ENCODE measurements around the gene METTL4. TPM values are rescaled to one million over a fixed set of nuclear protein-coding genes. Genes with fewer than 3 reads are reported as not detected.
"Not testable (repeated sequence)": the region's sequence is repeated elsewhere in the genome, so short reads cannot be mapped to it uniquely, and the experiment has no call there.

METTL4 gene
- total RNA-seq, 1 experiment from 2014 or later = 12.9 TPM

DNA sequence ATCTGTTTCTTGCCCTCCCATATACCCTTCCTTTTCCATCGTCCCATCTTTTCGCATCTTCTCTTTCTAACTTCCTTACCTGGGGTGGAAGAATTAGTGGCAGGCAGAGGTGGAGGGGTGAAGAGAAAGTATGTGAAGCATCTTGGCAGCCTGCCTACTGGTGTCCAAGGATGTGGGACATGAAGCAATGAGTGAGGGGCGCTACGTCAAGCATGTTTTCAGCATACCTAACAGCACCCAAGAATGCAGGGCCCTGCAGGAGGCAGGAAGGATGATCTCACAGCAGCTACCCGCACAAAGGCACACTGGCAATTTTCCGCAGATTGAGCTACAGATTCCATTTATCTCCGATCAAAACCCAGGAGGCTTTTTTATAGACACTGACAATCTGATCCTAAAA lies 42.2 kb downstream of the METTL4 start:
- no peak for DNase-seq (ENCODE audit: low read depth in 1 of 2, low spot score in 2 of 2)
- H3K4me1 ChIP-seq (replicated peaks) = 0 out of 2 replicates have a peak, but pooled peaks cover 5% of the 10 kb centered on the region
- no peak overlapping the region for H3K27ac ChIP-seq
- no peak overlapping the region for H3K4me3 ChIP-seq
- H3K9me3 ChIP-seq (replicated peaks) = 0 out of 2 replicates have a peak, but pooled peaks cover 3% of the 10 kb centered on the region
- no peaks in the 10 kb centered on the region for H3K27me3 ChIP-seq (replicated peaks)
- H3K36me3 ChIP-seq = no peaks in the 10 kb centered on the region

DNA sequence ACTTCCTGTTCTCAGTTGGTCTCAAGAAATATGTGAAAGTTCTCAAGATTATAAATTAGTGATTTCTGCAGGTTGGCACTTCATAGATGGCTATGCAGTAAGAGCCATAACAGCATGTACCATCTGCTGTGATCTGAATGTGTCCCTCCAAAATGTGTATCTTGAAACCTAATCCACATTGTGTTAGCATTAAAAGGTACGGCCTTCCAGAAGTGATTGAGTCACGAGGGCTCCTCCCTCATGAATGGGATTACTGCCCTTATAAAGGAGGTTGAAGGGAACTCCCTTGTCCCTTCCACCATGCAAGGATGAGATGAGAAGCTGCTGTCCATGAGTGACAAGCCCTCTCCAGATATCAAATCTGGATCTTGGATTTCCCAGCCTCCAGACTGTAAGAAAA lies 45.0 kb downstream of the METTL4 start:
- Histone ChIP-seq H3K27me3 (replicated peaks) (no peaks in the 10 kb centered on the region), H3K4me1 (replicated peaks) (0 out of 2 replicates have a peak, but pooled peaks cover 5% of the 10 kb centered on the region), H3K36me3 (no peaks in the 10 kb centered on the region), H3K4me3 (no peak overlapping the region), H3K27ac (no peak overlapping the region), H3K9me3 (replicated peaks) (no peaks in the 10 kb centered on the region)
- DNase-seq (ENCODE audit: low read depth in 1 of 2, low spot score in 2 of 2) = no peak

DNA sequence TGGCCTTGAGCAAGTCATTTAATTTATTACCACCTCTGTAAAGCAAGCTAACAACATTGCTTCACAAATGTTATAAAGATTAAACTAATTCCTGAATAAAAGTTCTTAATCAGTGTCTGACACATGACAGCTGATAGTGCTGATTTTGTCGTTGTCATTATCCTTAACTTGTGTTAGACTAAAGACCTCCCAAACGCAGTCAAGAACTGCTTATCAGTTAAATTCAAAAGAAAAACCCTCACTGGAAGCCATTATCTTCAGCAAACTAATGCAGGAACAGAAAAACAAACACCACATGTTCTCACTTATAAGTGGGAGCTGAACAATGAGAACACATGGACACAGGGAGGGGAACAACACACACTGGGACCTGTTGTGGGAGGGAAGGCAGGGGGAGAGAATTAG lies 46.5 kb downstream of the METTL4 start:
- H3K27me3 ChIP-seq (replicated peaks); H3K36me3 ChIP-seq; DNase-seq (ENCODE audit: low read depth in 1 of 2, low spot score in 2 of 2); H3K4me1 ChIP-seq (replicated peaks); H3K27ac ChIP-seq; H3K4me3 ChIP-seq; H3K9me3 ChIP-seq (replicated peaks): not testable (repeated sequence)

DNA sequence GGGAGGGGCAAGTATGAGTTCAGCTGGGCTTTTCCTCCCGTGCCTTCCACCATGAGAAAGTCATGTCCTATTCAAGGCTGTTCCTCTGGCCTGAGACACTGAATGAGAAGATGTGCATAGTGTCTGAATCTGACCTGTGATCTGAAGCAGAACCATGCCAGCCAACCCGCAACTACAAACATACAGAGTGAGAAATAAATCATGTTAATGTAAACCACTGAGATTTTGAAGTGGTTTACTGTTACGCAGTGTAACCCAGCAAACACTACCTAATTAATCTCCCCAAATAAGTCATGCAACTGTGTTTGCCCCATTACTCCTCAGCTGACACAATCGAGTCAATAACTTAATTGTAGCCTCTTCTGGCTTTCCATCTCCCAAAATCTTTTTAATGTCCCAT lies 49.2 kb downstream of the METTL4 start:
- DNase-seq (ENCODE audit: low read depth in 1 of 2, low spot score in 2 of 2) = no peak
- 0 out of 2 replicates have a peak, but pooled peaks cover 5% of the 10 kb centered on the region for H3K4me1 ChIP-seq (replicated peaks)
- H3K27me3 ChIP-seq (replicated peaks) = no peaks in the 10 kb centered on the region
- no peak overlapping the region for H3K27ac ChIP-seq
- H3K9me3 ChIP-seq (replicated peaks) = no peaks in the 10 kb centered on the region
- H3K4me3 ChIP-seq = no peak overlapping the region
- no peaks in the 10 kb centered on the region for H3K36me3 ChIP-seq

DNA sequence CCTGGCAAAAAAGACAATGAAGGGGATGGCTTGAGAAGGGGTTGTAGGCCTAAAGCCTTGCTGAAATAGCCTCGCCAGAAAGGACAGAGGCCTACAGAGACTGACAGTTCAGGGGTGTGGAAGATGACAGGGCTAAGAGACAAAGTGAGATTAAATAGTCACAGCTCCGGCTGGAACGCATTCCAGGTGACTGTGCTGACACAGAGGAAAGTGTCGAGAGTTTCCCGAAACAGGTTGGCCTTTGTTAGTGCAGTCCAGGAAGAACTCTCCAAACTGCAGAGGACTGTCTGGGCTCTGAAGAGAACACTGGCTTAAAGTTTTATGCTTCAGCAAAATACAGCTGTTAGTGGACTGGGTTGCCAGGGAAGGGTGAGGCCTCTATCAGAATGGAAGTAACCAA lies 52.8 kb downstream of the METTL4 start:
- no peaks in the 10 kb centered on the region for H3K27me3 ChIP-seq (replicated peaks)
- H3K4me1 ChIP-seq (replicated peaks) = peaks cover 29% of the 10 kb centered on the region
- no peak overlapping the region for H3K4me3 ChIP-seq
- H3K9me3 ChIP-seq (replicated peaks) = no peaks in the 10 kb centered on the region
- H3K36me3 ChIP-seq = no peaks in the 10 kb centered on the region
- no peak overlapping the region for H3K27ac ChIP-seq
- DNase-seq (ENCODE audit: low read depth in 1 of 2, low spot score in 2 of 2) = no peak

DNA sequence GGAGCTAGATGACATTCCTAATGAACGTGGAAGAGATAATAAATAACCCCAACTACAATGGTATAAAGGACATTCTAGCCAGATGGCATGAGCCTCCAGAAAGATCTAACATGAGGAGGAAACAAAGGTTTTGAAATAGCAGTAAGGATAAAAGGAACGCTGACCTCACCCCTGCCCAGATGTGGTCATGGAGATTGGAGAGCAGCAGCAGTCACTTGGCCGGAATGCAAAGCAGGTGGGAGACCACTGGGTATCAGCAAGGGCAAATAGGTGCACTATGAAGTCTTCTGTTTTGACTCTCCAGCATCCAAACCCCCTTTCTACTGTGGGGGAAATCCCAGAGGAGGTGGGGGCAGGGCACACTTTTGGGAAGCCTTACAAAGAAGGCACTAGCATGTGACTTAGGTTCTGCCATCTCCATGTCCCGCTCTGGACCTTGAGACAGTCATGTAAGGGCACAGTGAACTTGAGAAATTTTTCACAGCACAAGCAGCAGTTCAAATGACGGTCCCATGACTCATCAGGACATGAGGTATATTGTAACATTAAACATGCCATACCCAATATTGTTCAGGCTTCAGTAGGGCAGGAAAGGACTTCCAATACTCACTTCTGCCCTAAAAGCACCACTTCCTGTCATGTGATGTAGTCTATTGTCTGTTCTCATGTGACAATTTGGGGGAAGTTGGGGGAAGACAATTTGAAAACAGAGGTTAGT lies 55.2 kb downstream of the METTL4 start:
- Histone ChIP-seq H3K4me1 (replicated peaks) (peaks cover 32% of the 10 kb centered on the region), H3K4me3 (no peak overlapping the region), H3K9me3 (replicated peaks) (no peaks in the 10 kb centered on the region), H3K27me3 (replicated peaks) (no peaks in the 10 kb centered on the region), H3K27ac (peak overlapping the region; percentile 96), H3K36me3 (no peaks in the 10 kb centered on the region)
- DNase-seq (ENCODE audit: low read depth in 1 of 2, low spot score in 2 of 2) = peak; percentile 85 to 92

DNA sequence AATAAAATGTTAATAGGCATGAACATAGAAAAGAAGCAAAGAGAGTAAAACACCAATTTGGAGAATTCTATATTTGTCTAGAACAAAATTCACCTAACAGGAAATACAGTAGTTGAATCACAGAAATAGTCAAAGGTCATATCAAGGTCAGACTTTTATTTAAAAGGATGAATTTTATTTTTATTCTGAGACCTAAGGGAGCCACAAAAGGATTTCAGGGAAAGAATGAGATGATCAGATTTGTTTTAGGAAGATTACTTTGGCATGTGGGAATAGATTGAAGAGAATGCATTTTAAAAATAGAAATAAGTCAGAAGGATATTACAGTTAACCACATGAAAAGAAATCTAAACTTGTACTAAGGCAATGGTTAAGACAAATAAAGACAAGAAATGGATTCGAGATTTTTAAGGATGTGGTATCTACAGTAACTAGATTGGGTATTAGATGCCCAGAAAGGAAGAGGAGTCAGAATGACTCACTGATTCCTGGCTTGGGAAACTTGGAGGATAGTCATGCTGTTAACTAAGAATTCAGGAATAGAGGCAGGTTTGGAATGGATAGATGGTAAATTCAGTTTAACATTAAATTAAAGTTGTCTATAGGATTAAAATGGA lies 56.0 kb downstream of the METTL4 start:
- H3K4me3 ChIP-seq = no peak overlapping the region
- peak; percentile 59 to 92 for DNase-seq (ENCODE audit: low read depth in 1 of 2, low spot score in 2 of 2)
- no peaks in the 10 kb centered on the region for H3K27me3 ChIP-seq (replicated peaks)
- no peaks in the 10 kb centered on the region for H3K36me3 ChIP-seq
- H3K4me1 ChIP-seq (replicated peaks) = peaks cover 32% of the 10 kb centered on the region
- peak overlapping the region; percentile 96 for H3K27ac ChIP-seq
- H3K9me3 ChIP-seq (replicated peaks) = no peaks in the 10 kb centered on the region

DNA sequence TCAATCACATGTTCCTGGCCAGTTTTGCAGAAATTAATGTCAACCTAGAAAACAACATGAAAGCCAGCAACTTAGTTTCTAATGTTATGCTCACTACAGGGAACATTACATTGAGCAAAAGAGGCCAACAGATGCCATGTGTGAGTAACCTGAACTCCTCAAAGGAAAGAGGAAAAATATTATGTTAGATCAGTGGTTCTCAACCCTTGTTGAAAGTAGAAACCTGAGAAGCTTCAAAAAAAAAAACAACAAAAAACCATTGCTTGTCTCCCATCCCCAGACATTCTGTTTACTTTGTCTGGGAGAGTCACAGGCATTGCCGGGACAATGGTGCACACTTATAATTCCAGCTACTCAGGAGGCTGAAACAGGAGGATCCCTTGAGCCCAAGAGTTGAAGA lies 57.7 kb downstream of the METTL4 start:
- no peak overlapping the region for H3K27ac ChIP-seq
- peaks cover 32% of the 10 kb centered on the region for H3K4me1 ChIP-seq (replicated peaks)
- no peaks in the 10 kb centered on the region for H3K9me3 ChIP-seq (replicated peaks)
- peak in 1 of 2 experiments; percentile 47 for DNase-seq (ENCODE audit: low read depth in 1 of 2, low spot score in 2 of 2)
- no peak overlapping the region for H3K4me3 ChIP-seq
- H3K36me3 ChIP-seq = no peaks in the 10 kb centered on the region
- no peaks in the 10 kb centered on the region for H3K27me3 ChIP-seq (replicated peaks)

DNA sequence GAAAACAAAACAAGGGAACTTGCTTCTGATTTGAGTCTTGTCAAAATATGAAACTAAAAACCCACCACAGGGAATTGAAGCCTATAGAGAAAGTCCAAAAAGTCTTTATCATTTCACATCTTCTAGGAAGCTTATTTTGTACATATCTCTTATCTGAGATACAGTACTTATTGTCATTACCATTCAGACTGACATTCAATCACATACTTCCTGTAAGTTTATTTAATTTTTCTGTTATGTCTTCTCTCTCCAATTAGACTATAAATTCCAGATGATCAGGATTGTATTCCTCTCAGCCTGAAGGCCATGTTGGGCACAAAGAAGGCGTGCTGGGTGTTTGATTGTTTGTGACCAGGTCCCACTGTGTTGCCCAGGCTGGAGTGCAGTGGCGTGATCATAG lies 59.2 kb downstream of the METTL4 start:
- peaks cover 32% of the 10 kb centered on the region for H3K4me1 ChIP-seq (replicated peaks)
- no peaks in the 10 kb centered on the region for H3K9me3 ChIP-seq (replicated peaks)
- H3K27me3 ChIP-seq (replicated peaks) = no peaks in the 10 kb centered on the region
- DNase-seq (ENCODE audit: low read depth in 1 of 2, low spot score in 2 of 2) = no peak
- H3K36me3 ChIP-seq = no peaks in the 10 kb centered on the region
- H3K4me3 ChIP-seq = no peak overlapping the region
- H3K27ac ChIP-seq = no peak overlapping the region

DNA sequence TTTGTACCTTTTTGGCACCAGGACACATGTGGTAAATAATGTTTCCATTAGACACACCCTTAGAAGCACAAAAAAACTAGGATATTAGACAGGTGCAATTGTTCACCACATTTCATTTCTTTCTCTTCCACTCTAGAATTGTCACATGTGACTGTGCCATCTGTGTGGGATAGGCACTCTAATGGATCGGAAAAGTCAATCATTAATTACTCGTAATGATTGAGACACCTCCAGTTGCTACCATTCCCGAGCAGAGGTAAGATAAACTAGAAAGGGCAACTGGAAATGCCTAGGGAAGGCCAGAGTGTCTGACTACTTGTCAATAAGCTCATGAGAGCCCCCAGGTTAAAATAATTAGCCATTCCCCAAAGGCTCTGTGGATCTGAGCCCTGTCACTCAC lies 59.9 kb downstream of the METTL4 start:
- Histone ChIP-seq H3K4me3 (no peak overlapping the region), H3K27ac (no peak overlapping the region), H3K4me1 (replicated peaks) (peaks cover 27% of the 10 kb centered on the region), H3K9me3 (replicated peaks) (no peaks in the 10 kb centered on the region), H3K27me3 (replicated peaks) (no peaks in the 10 kb centered on the region), H3K36me3 (no peaks in the 10 kb centered on the region)
- no peak for DNase-seq (ENCODE audit: low read depth in 1 of 2, low spot score in 2 of 2)

DNA sequence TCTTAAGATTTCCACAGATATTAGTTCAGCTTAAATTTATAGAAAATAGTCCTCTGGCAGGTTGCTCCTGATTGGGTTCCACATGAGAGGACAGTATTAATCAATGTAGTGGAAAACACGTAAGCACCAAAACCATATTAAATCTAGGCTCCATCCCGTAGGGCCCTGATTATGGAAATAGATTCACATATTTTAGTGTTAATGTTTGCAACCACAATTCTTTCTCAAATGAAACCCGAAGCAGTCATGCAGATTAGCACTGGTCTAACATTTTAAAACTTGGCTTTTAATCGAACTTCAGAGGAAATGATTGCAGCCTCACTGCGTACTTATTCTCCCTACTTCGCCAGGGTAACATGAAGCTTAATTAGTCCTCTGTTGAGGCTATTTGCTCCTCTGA lies 60.9 kb downstream of the METTL4 start:
- peaks cover 17% of the 10 kb centered on the region for H3K4me1 ChIP-seq (replicated peaks)
- no peak for DNase-seq (ENCODE audit: low read depth in 1 of 2, low spot score in 2 of 2)
- H3K27me3 ChIP-seq (replicated peaks) = no peaks in the 10 kb centered on the region
- no peak overlapping the region for H3K27ac ChIP-seq
- no peaks in the 10 kb centered on the region for H3K9me3 ChIP-seq (replicated peaks)
- no peak overlapping the region for H3K4me3 ChIP-seq
- no peaks in the 10 kb centered on the region for H3K36me3 ChIP-seq

DNA sequence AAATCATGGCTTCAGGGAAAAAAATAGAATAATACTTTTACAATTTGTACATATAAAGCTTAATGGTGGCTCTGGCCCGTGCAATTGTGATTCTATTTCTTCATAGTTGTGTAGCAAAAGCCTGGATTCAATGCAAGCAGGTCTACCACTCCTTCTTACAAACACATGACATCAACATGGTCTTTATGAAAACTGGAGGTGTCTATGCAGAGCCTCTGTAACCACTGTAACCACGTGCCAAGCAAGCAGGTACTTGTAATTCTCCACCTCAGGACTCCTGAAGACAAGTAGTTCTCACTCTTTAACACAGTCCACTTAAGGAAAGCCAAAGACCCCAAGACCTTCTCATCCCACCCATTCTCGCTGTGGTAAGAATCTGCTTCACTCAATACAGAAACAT lies 62.6 kb downstream of the METTL4 start:
- no peak for DNase-seq (ENCODE audit: low read depth in 1 of 2, low spot score in 2 of 2)
- no peaks in the 10 kb centered on the region for H3K36me3 ChIP-seq
- H3K4me3 ChIP-seq = no peak overlapping the region
- no peak overlapping the region for H3K27ac ChIP-seq
- no peaks in the 10 kb centered on the region for H3K9me3 ChIP-seq (replicated peaks)
- H3K27me3 ChIP-seq (replicated peaks) = no peaks in the 10 kb centered on the region
- H3K4me1 ChIP-seq (replicated peaks) = peaks cover 5% of the 10 kb centered on the region

DNA sequence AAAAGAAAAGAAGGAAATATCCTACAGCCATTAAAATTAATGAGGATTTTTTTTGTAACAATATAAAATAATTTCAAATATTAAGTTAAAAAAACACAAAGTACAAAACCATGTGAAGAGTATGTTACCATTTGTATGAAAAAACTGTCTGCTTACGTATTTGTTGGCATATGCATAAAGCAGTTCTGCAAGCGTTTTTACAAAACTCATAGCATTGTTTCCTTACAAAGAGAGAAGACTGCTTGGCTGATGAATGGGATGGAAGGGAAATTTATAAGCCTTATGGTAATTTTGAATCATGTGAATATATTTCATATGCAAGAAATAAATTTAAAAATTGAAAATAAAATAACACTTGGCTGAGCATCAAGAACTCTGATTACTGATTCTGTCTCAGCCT lies 63.1 kb downstream of the METTL4 start:
- H3K4me1 ChIP-seq (replicated peaks) = no peaks in the 10 kb centered on the region; the same call in 1 of the 2 replicates
- no peaks in the 10 kb centered on the region for H3K9me3 ChIP-seq (replicated peaks)
- no peak overlapping the region for H3K27ac ChIP-seq
- no peaks in the 10 kb centered on the region for H3K27me3 ChIP-seq (replicated peaks)
- H3K4me3 ChIP-seq = no peak overlapping the region
- DNase-seq (ENCODE audit: low read depth in 1 of 2, low spot score in 2 of 2) = no peak
- no peaks in the 10 kb centered on the region for H3K36me3 ChIP-seq

DNA sequence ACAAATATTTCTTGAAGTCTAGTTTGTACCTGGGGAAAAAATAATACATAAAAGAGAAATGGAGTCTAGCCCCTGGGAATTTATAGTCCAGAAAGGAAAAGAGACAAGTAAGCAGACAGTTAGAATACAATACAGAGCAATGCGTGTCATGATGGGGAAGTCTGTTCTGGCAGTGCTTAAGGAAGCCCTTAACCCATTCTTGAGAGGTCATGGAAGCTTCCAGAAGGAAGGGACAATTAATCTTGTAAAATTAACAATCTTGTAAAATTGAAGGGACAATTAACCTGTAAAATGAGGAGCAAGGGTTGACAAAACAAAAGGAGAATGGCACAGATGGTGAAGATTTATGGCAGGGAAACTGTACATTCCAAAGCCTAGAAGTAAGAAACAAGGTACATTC lies 66.7 kb downstream of the METTL4 start:
- Histone ChIP-seq H3K4me1 (replicated peaks) (no peaks in the 10 kb centered on the region), H3K27ac (no peak overlapping the region), H3K9me3 (replicated peaks) (no peaks in the 10 kb centered on the region), H3K36me3 (no peaks in the 10 kb centered on the region), H3K4me3 (no peak overlapping the region), H3K27me3 (replicated peaks) (no peaks in the 10 kb centered on the region)
- no peak for DNase-seq (ENCODE audit: low read depth in 1 of 2, low spot score in 2 of 2)

Data from SJSA1 (cell line).